ENCODE results near the gene CPPED1.

Gene CPPED1

DNA sequence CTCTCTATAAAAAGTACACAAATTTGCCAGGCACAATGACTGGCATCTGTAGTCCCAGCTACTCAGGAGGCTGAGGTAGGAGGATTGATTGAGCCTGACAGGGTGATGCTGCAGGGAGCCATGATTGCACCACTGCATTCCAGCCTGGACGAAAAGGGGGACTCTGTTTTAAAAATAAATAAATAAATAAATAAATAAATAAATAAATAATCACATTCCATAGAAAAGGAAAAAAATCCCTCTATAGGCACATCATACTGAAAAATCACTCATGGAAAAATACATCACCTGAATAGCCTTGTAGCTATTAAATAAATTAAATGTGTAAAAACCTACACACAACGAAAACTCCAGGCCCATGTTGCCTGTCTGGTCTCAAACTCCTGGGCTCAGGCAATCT is 56.4 kb downstream of the CPPED1 start:
- Histone ChIP-seq H3K4me1 (ENCODE audit: control insufficient read depth, insufficient read depth, low read length, poor library complexity, severe bottlenecking) (no peaks in the 10 kb centered on the region), H3K36me3 (ENCODE audit: control insufficient read depth, insufficient read depth, low read length) (no peaks in the 10 kb centered on the region), H3K9me3 (ENCODE audit: control insufficient read depth, low read length) (no peaks in the 10 kb centered on the region), H3K4me3 (ENCODE audit: insufficient read depth, low read depth, low read length, poor library complexity, severe bottlenecking) (no peak overlapping the region), H3K27me3 (replicated peaks; ENCODE audit: control insufficient read depth, insufficient read depth, low read length, poor library complexity, severe bottlenecking) (no peaks in the 10 kb centered on the region), H3K27ac (ENCODE audit: insufficient read depth, low read length, poor library complexity, severe bottlenecking) (no peak overlapping the region)
- no peak for DNase-seq

DNA sequence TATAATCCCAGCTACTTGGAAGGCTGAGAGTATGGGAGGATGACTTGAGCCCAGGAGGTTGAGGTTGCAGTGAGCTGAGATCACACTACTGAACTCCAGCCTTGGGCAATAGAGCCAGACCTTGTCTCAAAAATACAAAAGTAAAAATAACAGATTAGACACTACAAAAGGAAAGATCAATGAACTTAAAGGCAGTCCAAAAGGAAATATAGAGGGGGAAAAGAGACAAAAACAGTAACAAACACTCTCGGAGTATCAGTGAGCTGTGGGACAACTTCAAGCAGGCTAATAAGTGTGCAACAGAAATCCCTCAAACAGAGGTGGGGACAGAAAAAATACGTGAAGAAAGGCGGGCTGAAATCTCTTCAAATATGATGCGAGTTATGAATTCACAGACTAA is 58.8 kb downstream of the CPPED1 start:
- Histone ChIP-seq H3K4me3 (ENCODE audit: insufficient read depth, low read depth, low read length, poor library complexity, severe bottlenecking) (no peak overlapping the region), H3K4me1 (ENCODE audit: control insufficient read depth, insufficient read depth, low read length, poor library complexity, severe bottlenecking) (no peaks in the 10 kb centered on the region), H3K27me3 (replicated peaks; ENCODE audit: control insufficient read depth, insufficient read depth, low read length, poor library complexity, severe bottlenecking) (no peaks in the 10 kb centered on the region), H3K9me3 (ENCODE audit: control insufficient read depth, low read length) (no peaks in the 10 kb centered on the region), H3K27ac (ENCODE audit: insufficient read depth, low read length, poor library complexity, severe bottlenecking) (no peak overlapping the region), H3K36me3 (ENCODE audit: control insufficient read depth, insufficient read depth, low read length) (no peaks in the 10 kb centered on the region)
- DNase-seq = no peak

DNA sequence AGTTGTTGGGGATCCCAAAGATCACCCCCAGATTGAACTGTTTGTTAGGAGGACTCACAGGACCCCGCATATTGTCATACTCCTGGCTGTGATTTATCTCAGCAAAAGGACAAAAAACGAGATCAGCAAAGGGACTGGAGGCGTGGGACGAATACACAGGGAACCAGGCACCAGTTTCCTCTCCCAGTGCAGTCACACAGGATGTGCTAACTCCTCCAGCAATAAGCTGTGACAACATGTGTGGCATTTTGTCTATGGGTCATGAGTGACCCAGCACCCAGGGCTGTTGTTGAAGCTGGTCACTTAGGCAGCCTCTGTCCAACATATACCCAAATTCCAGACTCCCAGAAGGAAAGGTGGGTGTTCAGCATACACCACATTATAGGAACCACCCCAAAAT is 60.9 kb downstream of the CPPED1 start:
- no peaks in the 10 kb centered on the region for H3K4me1 ChIP-seq (ENCODE audit: control insufficient read depth, insufficient read depth, low read length, poor library complexity, severe bottlenecking)
- H3K4me3 ChIP-seq (ENCODE audit: insufficient read depth, low read depth, low read length, poor library complexity, severe bottlenecking) = no peak overlapping the region
- no peaks in the 10 kb centered on the region for H3K36me3 ChIP-seq (ENCODE audit: control insufficient read depth, insufficient read depth, low read length)
- H3K27me3 ChIP-seq (replicated peaks; ENCODE audit: control insufficient read depth, insufficient read depth, low read length, poor library complexity, severe bottlenecking) = no peaks in the 10 kb centered on the region
- no peak overlapping the region for H3K27ac ChIP-seq (ENCODE audit: insufficient read depth, low read length, poor library complexity, severe bottlenecking)
- H3K9me3 ChIP-seq (ENCODE audit: control insufficient read depth, low read length) = no peaks in the 10 kb centered on the region
- DNase-seq = no peak

DNA sequence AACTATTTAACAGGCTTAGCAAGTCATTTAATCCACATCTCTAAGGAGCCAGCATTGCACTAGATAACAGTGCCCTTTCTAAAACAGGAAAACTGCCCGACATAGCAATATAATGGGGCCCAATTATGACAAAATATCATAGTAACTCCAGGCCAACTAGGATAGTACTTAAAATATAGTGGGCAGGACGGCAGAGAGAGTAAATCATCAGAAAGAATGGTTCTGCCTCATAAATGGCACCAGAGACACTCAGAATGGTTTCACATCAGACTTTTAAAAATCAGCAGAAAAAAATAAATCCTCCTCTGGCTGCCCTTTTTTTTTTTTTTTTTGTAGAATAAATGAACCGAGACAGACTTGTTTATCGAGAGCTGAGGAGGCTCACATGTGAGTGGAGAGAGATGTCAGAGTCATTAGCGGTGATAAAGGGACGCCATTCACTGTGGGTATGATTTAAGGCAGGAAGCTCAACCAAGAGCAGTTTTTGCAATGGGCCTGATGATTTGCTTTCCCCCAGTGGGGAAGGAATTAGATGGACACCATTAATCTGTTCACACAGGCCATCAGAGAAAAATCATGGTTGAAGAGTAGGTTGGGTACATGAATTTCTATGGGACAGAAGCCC is 62.6 kb downstream of the CPPED1 start:
- Histone ChIP-seq H3K4me1 (ENCODE audit: control insufficient read depth, insufficient read depth, low read length, poor library complexity, severe bottlenecking) (no peaks in the 10 kb centered on the region), H3K4me3 (ENCODE audit: insufficient read depth, low read depth, low read length, poor library complexity, severe bottlenecking) (no peak overlapping the region), H3K36me3 (ENCODE audit: control insufficient read depth, insufficient read depth, low read length) (no peaks in the 10 kb centered on the region), H3K27ac (ENCODE audit: insufficient read depth, low read length, poor library complexity, severe bottlenecking) (no peak overlapping the region), H3K27me3 (replicated peaks; ENCODE audit: control insufficient read depth, insufficient read depth, low read length, poor library complexity, severe bottlenecking) (no peaks in the 10 kb centered on the region), H3K9me3 (ENCODE audit: control insufficient read depth, low read length) (no peaks in the 10 kb centered on the region)
- no peak for DNase-seq

DNA sequence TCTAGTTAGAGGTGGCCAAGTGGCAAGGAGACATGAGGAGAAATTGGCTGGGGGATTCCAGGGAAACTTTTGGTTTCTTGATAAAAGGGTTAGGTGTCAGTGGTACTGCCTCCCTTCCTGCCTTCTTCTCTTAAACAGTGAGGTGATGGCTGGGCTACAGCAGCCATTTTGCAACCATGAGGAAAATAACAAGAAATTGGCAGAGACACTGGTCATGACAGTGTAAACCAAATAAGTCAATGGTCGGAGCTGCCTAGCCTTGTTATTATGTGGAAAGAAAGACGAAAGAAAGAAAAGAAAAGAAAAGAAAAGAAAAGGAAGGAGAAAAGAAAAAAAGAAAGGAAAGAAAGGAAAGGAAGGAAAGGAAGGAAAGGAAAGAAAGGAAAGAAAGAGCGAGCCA is 63.9 kb downstream of the CPPED1 start:
- H3K4me1 ChIP-seq (ENCODE audit: control insufficient read depth, insufficient read depth, low read length, poor library complexity, severe bottlenecking) = no peaks in the 10 kb centered on the region
- H3K4me3 ChIP-seq (ENCODE audit: insufficient read depth, low read depth, low read length, poor library complexity, severe bottlenecking) = no peak overlapping the region
- H3K36me3 ChIP-seq (ENCODE audit: control insufficient read depth, insufficient read depth, low read length) = no peaks in the 10 kb centered on the region
- H3K27ac ChIP-seq (ENCODE audit: insufficient read depth, low read length, poor library complexity, severe bottlenecking) = no peak overlapping the region
- H3K27me3 ChIP-seq (replicated peaks; ENCODE audit: control insufficient read depth, insufficient read depth, low read length, poor library complexity, severe bottlenecking) = no peaks in the 10 kb centered on the region
- DNase-seq = no peak
- no peaks in the 10 kb centered on the region for H3K9me3 ChIP-seq (ENCODE audit: control insufficient read depth, low read length)

DNA sequence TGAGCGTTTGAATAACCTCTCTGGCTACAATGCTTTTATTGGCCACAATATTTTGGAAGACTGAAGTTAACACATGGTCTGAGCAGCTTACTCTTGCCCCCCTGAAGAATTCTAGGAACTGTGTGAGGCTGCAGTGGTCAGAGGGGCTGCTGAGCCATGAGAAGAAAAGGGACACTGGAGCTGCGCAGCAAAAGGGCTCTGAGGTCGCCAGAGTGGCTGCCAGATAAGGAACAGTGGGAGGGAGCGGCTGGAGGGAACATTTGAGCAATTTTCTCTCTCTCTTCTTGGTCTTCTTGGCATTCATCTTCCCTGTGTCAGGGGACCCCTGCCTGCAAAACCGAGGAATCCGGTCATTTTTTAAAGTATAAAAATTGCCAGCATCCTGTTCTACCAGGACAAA is 66.1 kb downstream of the CPPED1 start:
- Histone ChIP-seq H3K27me3 (replicated peaks; ENCODE audit: control insufficient read depth, insufficient read depth, low read length, poor library complexity, severe bottlenecking) (no peaks in the 10 kb centered on the region), H3K4me3 (ENCODE audit: insufficient read depth, low read depth, low read length, poor library complexity, severe bottlenecking) (no peak overlapping the region), H3K9me3 (ENCODE audit: control insufficient read depth, low read length) (peaks cover under 1% of the 10 kb centered on the region), H3K36me3 (ENCODE audit: control insufficient read depth, insufficient read depth, low read length) (no peaks in the 10 kb centered on the region), H3K4me1 (ENCODE audit: control insufficient read depth, insufficient read depth, low read length, poor library complexity, severe bottlenecking) (no peaks in the 10 kb centered on the region), H3K27ac (ENCODE audit: insufficient read depth, low read length, poor library complexity, severe bottlenecking) (no peak overlapping the region)
- no peak for DNase-seq

DNA sequence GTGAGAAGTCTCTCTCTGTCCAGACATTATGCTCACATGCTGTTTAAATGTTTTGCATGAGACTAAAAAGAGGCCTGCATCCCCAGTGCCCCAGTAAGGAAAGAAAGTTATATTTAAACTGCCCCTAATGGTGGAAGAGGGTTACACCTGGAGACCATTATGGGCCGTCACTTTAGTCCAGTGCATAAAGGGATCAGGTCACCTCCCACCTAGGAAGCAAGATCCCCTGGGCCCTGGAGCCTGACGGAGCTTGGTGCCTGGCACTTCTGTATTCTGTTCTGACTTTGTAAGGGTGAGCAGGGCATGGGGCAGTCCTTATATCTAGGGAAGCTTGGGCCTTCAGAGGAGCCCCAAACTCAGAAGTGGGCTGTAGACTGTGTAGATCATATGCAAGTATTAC is 67.9 kb downstream of the CPPED1 start:
- no peak for DNase-seq
- Histone ChIP-seq H3K27me3 (replicated peaks; ENCODE audit: control insufficient read depth, insufficient read depth, low read length, poor library complexity, severe bottlenecking) (no peaks in the 10 kb centered on the region), H3K4me1 (ENCODE audit: control insufficient read depth, insufficient read depth, low read length, poor library complexity, severe bottlenecking) (no peaks in the 10 kb centered on the region), H3K27ac (ENCODE audit: insufficient read depth, low read length, poor library complexity, severe bottlenecking) (no peak overlapping the region), H3K4me3 (ENCODE audit: insufficient read depth, low read depth, low read length, poor library complexity, severe bottlenecking) (no peak overlapping the region), H3K9me3 (ENCODE audit: control insufficient read depth, low read length) (peaks cover 5% of the 10 kb centered on the region), H3K36me3 (ENCODE audit: control insufficient read depth, insufficient read depth, low read length) (no peaks in the 10 kb centered on the region)

DNA sequence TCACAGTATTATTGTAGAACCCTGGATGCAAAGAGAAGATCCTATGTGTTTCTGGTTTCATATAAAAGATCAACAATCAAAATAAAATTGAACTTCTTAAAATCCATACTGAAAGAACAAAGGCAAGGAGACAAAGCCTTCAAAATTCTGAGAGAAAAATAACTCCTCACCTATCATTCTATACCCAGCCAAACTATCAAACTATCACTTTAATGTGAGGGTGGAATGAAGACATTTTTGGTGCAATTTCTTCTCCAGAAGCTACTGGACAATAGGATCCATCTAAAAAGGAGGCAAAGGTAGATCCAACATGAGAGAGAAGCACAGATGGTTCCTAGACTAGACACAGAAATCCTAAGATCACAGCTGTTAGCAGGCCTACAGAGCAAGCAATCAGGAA is 71.1 kb downstream of the CPPED1 start:
- peaks cover 5% of the 10 kb centered on the region for H3K9me3 ChIP-seq (ENCODE audit: control insufficient read depth, low read length)
- no peak overlapping the region for H3K27ac ChIP-seq (ENCODE audit: insufficient read depth, low read length, poor library complexity, severe bottlenecking)
- no peaks in the 10 kb centered on the region for H3K27me3 ChIP-seq (replicated peaks; ENCODE audit: control insufficient read depth, insufficient read depth, low read length, poor library complexity, severe bottlenecking)
- DNase-seq = no peak
- no peaks in the 10 kb centered on the region for H3K4me1 ChIP-seq (ENCODE audit: control insufficient read depth, insufficient read depth, low read length, poor library complexity, severe bottlenecking)
- H3K36me3 ChIP-seq (ENCODE audit: control insufficient read depth, insufficient read depth, low read length) = no peaks in the 10 kb centered on the region
- no peak overlapping the region for H3K4me3 ChIP-seq (ENCODE audit: insufficient read depth, low read depth, low read length, poor library complexity, severe bottlenecking)

DNA sequence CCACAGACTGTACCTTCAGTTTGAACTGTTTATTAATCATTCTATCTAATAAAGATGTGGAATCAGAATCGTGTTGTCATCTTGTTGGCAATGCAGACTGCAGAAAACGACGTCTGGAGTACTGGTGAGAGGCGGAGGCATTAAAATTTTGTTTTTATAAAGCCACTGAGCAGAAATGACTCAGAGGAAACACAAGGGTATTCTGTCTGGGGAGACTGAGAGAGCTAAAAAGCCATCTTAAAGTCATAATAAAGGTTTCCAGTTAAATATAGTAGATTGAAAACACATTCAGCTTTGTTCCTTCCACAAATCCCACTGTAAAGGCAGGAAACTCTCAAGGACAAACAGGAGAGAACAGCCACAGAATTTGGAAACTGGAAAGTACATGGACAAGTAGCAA is 74.2 kb downstream of the CPPED1 start:
- no peak overlapping the region for H3K4me3 ChIP-seq (ENCODE audit: insufficient read depth, low read depth, low read length, poor library complexity, severe bottlenecking)

DNA sequence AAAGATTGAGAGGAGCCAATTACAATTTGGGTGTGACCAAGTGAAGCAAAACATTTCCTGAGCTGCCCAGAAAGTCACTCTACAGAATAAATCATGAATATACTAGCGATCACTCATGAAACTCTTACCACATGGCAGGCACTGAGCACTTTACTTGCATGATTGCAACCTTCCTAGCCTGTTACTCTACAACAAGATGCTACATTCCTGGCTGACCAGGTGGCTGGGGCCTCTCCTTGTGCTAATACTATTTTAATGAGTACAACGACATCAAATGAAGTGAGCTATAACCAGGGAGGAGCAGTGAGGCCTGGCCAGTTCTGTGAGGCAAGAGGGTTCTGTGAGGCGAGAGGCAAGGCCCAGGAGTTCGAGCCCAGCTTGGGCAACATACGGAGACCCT is 75.2 kb downstream of the CPPED1 start:
- Histone ChIP-seq H3K4me3 (ENCODE audit: insufficient read depth, low read depth, low read length, poor library complexity, severe bottlenecking) (no peak overlapping the region), H3K36me3 (ENCODE audit: control insufficient read depth, insufficient read depth, low read length) (no peaks in the 10 kb centered on the region), H3K4me1 (ENCODE audit: control insufficient read depth, insufficient read depth, low read length, poor library complexity, severe bottlenecking) (no peaks in the 10 kb centered on the region), H3K27ac (ENCODE audit: insufficient read depth, low read length, poor library complexity, severe bottlenecking) (no peak overlapping the region), H3K27me3 (replicated peaks; ENCODE audit: control insufficient read depth, insufficient read depth, low read length, poor library complexity, severe bottlenecking) (no peaks in the 10 kb centered on the region), H3K9me3 (ENCODE audit: control insufficient read depth, low read length) (peaks cover 5% of the 10 kb centered on the region)
- no peak for DNase-seq

More for the DNA sequence above, 74.2 kb downstream of the CPPED1 start:
- Histone ChIP-seq H3K9me3 (ENCODE audit: control insufficient read depth, low read length) (peaks cover 5% of the 10 kb centered on the region), H3K4me1 (ENCODE audit: control insufficient read depth, insufficient read depth, low read length, poor library complexity, severe bottlenecking) (no peaks in the 10 kb centered on the region), H3K36me3 (ENCODE audit: control insufficient read depth, insufficient read depth, low read length) (no peaks in the 10 kb centered on the region), H3K27me3 (replicated peaks; ENCODE audit: control insufficient read depth, insufficient read depth, low read length, poor library complexity, severe bottlenecking) (no peaks in the 10 kb centered on the region), H3K27ac (ENCODE audit: insufficient read depth, low read length, poor library complexity, severe bottlenecking) (no peak overlapping the region)
- DNase-seq = no peak

All from effector memory CD4-positive, alpha-beta T cell (primary cell).